GM19099 (cell line): ENCODE data around the gene SLC5A11.

Source experiments
- POLR2A ChIP-seq: IDR thresholded peaks from 3 replicates; pipeline ENCODE4 v1.6.1; 2011; ENCODE audit warnings: low read depth; ENCODE audit not compliant: insufficient read length; ENCODE audit errors: extremely low read depth

Gene SLC5A11

DNA sequence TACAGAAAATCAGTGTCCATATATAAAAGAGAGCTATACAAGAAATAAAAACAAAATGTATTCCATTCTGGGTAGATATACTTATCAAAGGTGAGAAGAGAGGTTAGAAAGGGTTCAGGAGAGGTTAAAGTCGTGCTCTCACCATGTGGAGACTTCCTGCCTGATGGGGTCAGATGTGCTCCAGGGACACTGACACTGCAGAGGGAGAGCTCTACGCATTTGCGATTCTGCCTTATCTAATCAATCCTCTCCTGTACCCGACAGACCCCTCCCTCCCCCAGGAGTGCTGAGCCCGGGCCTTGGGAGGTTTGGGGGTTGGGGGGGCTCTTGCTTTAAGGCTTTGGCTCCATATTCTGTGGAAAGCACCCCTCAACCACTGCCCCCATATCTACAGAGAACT lies 16.6 kb upstream of the SLC5A11 start:
- TF ChIP-seq POLR2A = no peak

DNA sequence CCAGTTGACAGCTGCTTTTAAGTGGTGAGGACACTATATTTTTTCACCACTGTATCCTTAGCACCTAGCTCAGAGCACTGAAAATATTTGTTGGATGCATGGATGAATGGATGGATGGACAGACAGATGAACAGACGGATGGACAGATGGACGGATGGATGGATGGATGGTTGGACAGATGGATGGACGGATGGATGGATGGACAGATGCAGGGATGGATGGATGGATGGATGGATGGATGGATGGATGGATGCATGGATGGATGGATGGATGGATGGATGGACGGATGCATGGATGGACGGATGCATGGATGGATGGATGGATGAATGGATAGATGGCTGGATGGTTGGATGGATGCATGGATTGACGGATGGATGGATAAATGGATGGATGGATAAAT lies 12.4 kb upstream of the SLC5A11 start:
- TF ChIP-seq POLR2A = no peak

DNA sequence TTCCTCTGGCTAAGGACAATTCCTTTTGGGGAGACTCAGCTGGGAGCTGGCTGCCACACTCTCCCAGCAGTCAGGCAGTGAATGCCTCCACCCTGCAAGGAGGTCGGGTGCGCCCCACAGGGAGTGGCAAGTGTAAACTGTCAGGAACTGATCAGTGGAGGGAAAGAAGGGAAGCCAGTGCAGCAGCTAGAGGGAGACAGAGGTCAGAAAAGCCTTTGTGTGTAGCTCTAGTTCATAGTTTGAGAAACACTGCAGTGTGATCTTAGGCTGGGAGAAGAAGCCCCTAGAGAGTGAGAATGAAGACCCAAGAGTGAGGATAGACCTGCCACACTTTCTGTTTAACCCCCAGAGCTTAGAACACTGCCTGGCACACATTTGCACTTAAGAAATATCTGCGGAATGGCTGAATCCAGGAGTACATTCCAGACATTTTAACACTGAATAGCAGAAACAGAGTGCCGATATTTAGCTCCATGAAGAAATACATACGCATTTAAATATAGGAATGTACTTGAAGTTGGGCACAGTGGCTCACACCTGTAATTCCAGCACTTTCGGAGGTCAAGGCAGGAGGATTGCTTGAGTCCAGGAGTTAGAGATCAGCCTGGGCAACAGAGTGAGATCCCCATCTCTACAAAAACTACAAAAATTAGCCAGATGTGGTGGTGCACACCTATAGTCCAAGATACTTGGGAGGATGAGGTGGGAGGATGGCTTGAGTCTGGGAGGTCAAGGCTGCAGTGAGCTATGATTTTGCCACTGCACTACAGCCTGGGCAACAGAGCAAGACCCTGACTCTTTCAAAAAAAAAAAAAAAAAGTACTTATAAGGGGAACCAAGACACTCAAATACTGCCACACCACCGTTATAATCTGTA lies 11.1 kb upstream of the SLC5A11 start:
- no peak for TF ChIP-seq POLR2A

DNA sequence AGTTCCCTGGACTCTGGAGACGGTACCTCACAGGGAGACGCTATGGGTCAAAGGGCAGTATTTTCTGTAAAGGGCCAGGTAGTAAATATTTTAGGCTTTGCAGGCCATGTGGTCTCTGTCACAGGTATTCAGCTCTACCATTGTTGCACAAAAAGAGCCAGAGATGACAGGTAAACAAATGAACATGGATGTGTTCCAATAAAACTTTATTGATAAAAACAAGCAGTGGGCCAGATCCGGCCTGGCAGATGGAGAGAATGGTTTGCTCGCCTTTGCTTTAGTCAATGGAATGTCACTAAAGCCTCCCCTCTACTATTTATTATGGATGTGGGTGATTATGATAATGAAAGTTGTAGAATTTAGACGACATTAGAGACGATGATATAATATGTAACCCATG lies 8.9 kb upstream of the SLC5A11 start:
- TF ChIP-seq POLR2A = no peak

DNA sequence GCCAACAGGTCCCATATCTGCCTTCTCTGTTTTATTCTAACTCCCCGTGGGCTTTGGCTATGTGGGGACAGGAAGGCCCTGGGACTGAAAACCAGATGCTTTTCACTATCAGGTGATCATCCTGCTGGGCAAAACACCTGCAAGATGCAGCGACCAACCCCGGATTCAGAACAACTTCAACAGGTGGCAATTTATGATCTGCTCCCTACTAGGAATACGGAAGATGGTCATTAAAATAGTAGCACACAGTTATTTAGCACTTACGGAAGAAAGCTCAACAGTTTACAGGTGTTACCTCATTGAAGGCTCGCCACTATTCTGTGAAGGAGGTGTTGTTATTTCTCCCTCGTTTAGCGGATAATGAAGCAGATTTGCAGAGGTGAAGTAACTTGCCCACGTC lies 7.8 kb upstream of the SLC5A11 start:
- no peak for TF ChIP-seq POLR2A

DNA sequence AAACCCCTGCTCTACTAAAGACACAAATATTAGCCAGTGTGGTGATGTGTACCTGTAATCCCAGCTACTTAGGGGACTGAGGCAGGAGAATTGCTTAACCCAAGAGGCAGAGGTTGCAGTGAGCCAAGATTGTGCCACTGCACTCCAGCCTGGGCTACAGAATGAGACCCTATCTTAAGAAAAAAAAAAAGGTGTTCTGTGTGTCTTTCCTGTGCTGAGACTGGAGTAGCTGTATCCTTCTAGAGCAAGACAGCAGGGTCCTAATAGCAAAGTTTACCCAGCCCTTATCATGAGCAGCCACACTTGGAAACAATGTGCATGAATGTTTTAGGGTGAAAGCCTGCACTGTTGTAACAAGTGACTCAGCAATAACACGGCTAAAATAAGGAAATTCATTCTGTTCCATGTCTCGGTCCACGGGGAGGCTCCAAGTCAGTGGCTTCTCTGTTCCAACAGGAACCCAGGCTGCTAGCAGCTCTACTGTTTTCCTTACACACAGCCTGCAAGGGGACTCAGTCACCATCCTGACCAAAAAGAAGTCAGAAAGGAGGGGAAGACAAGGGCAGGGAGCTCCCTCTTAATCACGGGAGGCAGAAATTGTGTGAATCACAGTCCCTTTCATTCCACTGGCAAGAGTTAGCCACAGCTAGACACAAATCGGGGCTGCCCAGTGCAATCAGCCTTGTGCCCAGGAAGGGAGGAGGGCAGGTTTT lies 7.1 kb upstream of the SLC5A11 start:
- TF ChIP-seq POLR2A = no peak

DNA sequence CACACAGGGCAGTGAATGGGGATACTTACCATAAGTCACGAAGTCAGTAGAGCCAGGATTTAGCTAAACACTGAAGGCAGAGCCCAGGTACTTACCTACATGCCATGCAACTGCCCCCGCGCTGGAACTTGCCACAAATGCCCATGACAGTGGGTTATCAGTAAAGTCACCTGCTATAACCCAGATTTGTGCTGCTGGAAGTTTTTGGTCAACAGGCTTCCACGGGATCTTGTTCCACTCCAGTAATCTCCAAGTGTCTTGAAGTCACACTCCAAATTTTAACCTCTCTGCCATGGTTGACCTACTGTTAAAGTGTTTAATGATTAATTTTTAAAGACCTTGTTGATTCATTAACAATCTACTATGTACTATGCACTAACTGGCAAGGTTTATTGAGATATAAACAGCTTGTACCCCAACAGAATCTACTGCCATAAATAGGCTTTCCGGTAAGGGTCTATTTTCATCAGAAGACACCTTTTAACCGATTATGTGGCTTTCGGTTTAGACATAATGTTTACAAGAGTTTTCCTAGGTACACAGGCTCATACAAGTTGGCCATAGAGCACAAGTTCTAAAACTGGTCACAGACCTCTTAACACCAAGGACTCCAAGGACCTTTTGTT lies 6.3 kb upstream of the SLC5A11 start:
- no peak for TF ChIP-seq POLR2A

DNA sequence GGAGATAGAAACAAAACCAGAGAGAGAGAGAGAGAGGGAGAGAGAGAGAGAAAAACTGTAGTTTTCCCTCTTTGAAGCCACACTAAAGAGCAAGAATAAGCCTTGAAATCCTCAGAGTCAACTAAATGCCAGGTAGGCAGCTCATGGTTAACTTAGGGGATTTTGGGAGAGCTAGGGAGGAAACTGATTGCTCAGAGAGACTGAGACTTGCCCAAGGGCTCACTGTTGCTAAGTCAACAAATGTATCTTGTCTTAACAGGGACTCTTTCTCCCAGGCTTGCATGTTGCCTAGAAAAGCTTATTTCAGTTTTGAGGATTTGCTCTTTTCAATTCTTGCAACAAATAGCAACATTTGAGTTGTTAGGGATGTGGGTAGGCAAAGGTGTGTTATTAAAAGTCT lies 4.5 kb upstream of the SLC5A11 start:
- no peak for TF ChIP-seq POLR2A

DNA sequence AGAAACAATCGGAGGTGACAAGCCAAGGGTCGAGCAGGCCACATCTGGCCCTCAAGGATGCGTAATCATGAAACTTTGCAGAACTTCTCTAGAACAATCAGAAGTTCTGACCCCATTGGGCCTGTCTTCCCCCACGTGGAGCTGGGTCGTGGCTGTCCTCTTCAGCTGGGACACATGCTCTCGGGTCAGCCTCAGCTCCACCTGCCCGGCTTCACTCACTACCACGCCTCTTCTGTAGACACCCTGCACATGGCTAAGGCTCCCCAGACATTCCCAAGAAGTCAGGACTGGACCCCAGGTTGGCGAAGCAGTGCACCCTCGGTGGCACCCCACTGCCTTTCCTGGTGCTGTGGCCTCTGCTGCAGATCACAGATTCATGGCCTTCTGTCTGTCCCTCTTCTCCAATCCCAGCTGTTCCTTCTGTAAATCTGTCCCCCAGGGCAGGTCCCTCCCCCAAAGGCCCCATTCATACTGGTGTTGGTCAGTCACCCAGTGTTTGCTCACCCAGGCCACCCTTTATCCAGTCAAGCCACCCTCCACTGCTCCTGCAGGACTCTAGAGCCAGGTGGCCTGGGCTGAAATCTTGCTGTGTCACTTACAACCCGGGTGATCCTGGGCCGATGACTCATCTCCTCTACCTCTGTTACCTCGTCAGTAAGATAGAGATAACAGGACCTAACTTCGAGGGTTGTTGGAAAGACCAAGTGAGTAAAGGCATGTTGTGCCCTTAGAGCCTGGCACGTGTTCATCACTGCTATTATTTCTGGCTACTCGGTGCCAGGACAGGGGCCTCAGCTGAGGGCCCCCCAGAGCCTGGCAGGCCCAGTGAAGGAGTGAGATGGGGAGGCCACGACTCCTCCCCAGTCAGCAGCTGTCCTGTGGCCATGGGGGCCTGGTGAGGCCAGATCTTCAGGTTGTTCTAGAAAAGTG lies 1.4 kb upstream of the SLC5A11 start:
- TF ChIP-seq POLR2A = no peak

DNA sequence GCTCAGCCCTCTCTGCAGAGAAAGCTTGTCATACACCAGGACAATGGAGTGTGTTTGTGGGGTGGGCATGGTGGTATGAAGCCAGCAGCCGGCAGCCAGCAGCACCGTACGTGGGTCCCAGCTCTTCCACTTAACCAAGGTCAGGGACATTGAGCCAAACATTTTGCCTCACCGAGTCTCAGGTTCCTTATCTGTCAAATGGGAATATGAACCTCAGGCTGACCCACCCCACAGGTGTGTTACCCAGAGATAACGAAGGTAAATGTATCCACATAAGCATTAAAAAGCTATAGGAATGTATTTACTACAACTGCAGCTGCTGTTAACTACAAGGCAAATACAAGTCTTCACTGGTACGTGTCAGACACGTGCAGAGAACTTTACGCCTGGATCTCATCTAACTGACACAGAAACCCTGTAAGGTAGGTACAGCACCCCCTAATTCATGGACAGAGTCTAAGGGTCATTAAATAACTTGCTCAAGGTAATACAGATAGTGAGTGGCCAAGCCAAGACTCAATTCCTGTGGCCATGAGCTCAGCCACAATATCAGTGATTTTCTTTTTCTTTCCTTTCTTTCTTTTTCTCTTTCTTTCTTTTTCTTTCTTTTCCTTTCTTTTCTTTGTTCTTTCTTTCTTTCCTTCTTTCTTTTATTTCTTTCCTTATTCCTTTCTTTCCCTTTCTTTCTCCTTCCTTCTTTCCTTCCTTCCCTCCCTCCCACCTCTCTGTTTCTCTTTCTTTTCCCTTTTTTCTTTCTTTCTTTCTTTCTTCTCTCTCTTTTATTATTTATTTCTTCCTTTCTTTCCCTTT lies 990 bp downstream of the SLC5A11 start:
- TF ChIP-seq POLR2A = no peak

DNA sequence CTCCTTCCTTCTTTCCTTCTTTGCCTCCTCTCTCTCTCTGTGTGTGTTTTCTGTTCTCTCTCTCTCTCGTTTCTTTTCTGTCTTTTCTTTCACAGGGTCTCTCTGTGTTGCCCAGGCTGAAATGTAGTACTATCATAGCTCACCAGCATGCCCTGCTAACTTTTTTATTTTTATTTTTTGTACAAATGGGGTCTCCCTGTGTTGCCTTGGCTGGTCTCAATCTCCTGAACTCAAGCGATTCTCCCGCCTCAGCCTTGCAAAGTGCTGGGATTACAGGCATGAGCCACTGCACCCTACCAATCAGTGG lies 1.5 kb downstream of the SLC5A11 start:
- no peak for TF ChIP-seq POLR2A

DNA sequence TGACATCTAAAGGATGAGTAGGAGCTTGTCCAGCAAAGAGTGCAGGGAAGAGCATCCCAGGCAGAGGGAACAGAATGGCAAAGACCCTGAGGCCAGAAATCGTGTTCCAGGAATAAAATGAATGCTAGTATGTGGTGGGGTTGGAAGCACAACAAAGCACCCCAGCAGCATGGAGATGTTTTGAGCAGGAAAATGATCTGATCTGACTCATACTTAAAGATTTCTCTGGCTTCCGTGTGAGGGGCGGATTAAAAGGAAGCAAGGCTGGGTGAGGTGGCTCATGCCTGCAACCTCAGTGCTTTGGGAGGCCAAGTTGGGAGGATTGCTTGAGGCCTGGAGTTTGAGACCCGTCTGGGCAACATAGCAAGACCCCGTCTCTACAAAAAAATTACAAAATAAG lies 2.3 kb downstream of the SLC5A11 start:
- no peak for TF ChIP-seq POLR2A

DNA sequence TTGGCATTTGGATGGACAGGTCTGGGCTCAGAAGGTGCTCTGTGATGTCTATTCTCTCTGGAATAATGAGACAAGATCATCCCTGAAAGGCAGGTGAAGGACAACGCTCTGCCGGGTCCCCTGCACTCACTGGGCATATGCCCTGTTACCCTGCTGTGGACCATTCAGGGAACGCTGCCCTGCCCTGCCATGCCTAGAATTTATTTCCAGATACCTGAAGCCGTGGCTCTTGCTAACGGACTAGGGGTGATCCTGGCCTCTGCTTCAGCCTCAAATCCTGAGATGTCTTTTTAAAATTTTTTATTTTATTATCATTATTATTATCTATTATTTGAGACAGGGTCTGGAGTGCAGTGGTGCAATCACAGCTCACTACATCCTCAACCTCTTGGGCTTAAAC lies 3.9 kb downstream of the SLC5A11 start:
- no peak for TF ChIP-seq POLR2A

DNA sequence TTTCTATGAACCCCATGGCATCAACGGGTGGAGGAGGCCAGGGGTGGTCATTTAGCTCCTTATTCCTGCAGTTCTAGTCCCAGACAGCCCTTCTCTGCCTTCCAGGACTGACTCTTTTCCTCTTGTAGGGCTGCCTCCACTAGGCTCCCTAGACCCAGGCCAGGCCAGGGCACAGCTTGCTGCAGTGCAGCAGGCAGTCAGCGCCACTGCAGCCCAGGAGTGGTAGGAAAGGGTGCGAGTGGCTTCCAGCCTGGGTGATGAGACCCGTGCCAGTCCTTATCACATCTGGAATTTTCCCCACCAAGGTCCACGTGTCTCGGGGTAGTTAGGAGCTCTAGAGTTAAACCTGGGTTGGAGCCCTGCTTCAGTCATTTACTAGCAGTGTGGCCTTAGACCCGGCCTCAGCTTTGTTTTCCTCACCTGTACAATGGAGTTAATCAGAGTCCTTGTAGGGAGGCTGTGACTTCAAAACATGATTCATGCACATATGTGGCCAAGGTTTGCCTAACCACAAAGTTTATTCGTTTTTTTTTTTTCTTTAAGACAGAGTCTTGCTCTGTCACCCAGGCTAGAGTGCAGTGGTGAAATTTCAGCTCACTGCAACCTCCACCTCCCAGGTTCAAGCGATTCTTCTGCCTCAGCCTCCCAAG lies 4.7 kb downstream of the SLC5A11 start:
- TF ChIP-seq POLR2A = no peak
